ENCODE data around the gene CLDN12.

DNA sequence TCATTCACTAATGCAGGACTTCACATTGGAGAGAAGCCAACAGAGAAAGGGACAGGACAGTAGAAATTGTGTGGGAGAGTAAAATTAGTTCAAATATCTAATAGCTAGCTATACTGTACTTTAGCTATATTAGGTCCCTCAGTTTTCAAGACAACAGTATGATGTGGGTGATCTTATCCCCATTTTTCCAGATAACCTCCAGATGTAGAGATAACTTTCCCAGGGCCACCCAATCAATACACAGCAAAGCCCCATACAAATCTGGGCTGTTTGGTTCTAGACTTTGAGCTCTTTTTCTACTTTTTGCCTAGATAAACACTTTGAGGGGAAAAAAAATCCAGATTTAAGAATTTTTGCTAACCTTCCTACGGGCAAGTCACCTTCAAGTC lies 482 bp upstream of the CLDN12 start:
- TF ChIP-seq, protein P1, sequence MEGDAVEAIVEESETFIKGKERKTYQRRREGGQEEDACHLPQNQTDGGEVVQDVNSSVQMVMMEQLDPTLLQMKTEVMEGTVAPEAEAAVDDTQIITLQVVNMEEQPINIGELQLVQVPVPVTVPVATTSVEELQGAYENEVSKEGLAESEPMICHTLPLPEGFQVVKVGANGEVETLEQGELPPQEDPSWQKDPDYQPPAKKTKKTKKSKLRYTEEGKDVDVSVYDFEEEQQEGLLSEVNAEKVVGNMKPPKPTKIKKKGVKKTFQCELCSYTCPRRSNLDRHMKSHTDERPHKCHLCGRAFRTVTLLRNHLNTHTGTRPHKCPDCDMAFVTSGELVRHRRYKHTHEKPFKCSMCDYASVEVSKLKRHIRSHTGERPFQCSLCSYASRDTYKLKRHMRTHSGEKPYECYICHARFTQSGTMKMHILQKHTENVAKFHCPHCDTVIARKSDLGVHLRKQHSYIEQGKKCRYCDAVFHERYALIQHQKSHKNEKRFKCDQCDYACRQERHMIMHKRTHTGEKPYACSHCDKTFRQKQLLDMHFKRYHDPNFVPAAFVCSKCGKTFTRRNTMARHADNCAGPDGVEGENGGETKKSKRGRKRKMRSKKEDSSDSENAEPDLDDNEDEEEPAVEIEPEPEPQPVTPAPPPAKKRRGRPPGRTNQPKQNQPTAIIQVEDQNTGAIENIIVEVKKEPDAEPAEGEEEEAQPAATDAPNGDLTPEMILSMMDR (conservative IDR thresholded peaks at IDR 0.05; ENCODE audit: low read depth, low read length) = no peak
- TF ChIP-seq, protein P2, sequence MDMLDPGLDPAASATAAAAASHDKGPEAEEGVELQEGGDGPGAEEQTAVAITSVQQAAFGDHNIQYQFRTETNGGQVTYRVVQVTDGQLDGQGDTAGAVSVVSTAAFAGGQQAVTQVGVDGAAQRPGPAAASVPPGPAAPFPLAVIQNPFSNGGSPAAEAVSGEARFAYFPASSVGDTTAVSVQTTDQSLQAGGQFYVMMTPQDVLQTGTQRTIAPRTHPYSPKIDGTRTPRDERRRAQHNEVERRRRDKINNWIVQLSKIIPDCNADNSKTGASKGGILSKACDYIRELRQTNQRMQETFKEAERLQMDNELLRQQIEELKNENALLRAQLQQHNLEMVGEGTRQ (IDR thresholded peaks at IDR 0.05; ENCODE audit: low read depth, low read length) = no peak
- no peak for TF ChIP-seq RAD21 (IDR thresholded peaks at IDR 0.05; ENCODE audit: low read length)
- no peak for TF ChIP-seq POLR2A (IDR thresholded peaks at IDR 0.05; ENCODE audit: low read depth, low read length)
- no peak for TF ChIP-seq ELK1 (IDR thresholded peaks at IDR 0.05; ENCODE audit: borderline replicate concordance, low read depth, low read length)
- TF ChIP-seq CEBPB (IDR thresholded peaks at IDR 0.05; ENCODE audit: low read depth, low read length) = no peak
- TF ChIP-seq SMC3 (IDR thresholded peaks at IDR 0.05; ENCODE audit: low read depth, low read length) = no peak
- TF ChIP-seq RFX5 (IDR thresholded peaks at IDR 0.05; ENCODE audit: low read depth, low read length) = no peak
- no peak for TF ChIP-seq MXI1 (IDR thresholded peaks at IDR 0.05; ENCODE audit: borderline replicate concordance, low read depth, low read length)
- no peak for TF ChIP-seq RCOR1 (IDR thresholded peaks at IDR 0.05; ENCODE audit: insufficient replicate concordance, low read length)
- no peak for TF ChIP-seq MAZ (IDR thresholded peaks at IDR 0.05; ENCODE audit: borderline replicate concordance, low read depth, low read length)
- no peak for TF ChIP-seq BHLHE40 (IDR thresholded peaks at IDR 0.05; ENCODE audit: low read depth, low read length)
- TF ChIP-seq MAFK (IDR thresholded peaks at IDR 0.05; ENCODE audit: low read depth, low read length) = no peak

Data from IMR-90 (cell line).